ENCODE measurements around the gene FRAT2. TPM values are rescaled to one million over a fixed set of nuclear protein-coding genes. Genes with fewer than 3 reads are reported as not detected.

Gene FRAT2
- total and polyA plus RNA-seq, 2 of the 13 experiments (the other 11 are each of a cell fraction or from before 2014, with no cell fraction given) = 7.2 to 14.1 TPM

- TF ChIP-seq MYPOP (CRISPR knock-in tag; IDR thresholded peaks at IDR 0.05) (peak; percentile 96), CCAR2 (optimal IDR thresholded peaks at IDR 0.05; ENCODE audit: low read depth, low read length) (no peak), MATR3 (CRISPR knock-in tag; IDR thresholded peaks at IDR 0.05) (no peak), IRF1 (CRISPR knock-in tag; IDR thresholded peaks at IDR 0.05; ENCODE audit: low read depth) (no peak), SMYD3 (CRISPR knock-in tag; IDR thresholded peaks at IDR 0.05) (no peak), FOXO4 (CRISPR knock-in tag; conservative IDR thresholded peaks at IDR 0.05) (no peak), YEATS2 (CRISPR knock-in tag; IDR thresholded peaks at IDR 0.05; ENCODE audit: borderline replicate concordance) (0 out of 2 replicates have a peak, but pooled peaks have one; percentile 27), E2F5 (CRISPR knock-in tag; conservative IDR thresholded peaks at IDR 0.05) (no peak; the same call in 1 of the 2 replicates), HHEX (CRISPR knock-in tag; IDR thresholded peaks at IDR 0.05) (no peak), ZNF510 (CRISPR knock-in tag; IDR thresholded peaks at IDR 0.05; ENCODE audit: low read depth) (no peak), TMF1 (CRISPR knock-in tag; IDR thresholded peaks at IDR 0.05; ENCODE audit: low read depth) (0 out of 2 replicates have a peak, but pooled peaks have one; percentile 38), SP4 (CRISPR knock-in tag; IDR thresholded peaks at IDR 0.05) (no peak), PITX1 (CRISPR knock-in tag; IDR thresholded peaks at IDR 0.05) (0 out of 2 replicates have a peak, but pooled peaks have one; percentile 27), ZNF407 (CRISPR knock-in tag; IDR thresholded peaks at IDR 0.05; ENCODE audit: not compliant biosample characterization) (peak; percentile 73), ZFX (CRISPR knock-in tag; IDR thresholded peaks at IDR 0.05; ENCODE audit: low read depth) (peak; percentile 70), TAF1 (CRISPR knock-in tag; IDR thresholded peaks at IDR 0.05) (0 out of 2 replicates have a peak, but pooled peaks have one; percentile 35), IKZF1 (IDR thresholded peaks at IDR 0.05) (no peak)
Measured at GRCh38 chr10:97319671-97320479, 14.7 kb downstream of the FRAT2 start (continued).
